IPS-NIHi7 (cell line): ENCODE measurements around the gene ZNF33A.
A peak's percentile ranks its signal among the peaks of the same experiment; 100 is the strongest.
"Not testable (repeated sequence)": the region's sequence is repeated elsewhere in the genome, so short reads cannot be mapped to it uniquely, and the experiment has no call there.

ENCODE experiments used
- DNase-seq: peaks from one replicate; pipeline ENCODE4 v3.0.0; 2012; ENCODE audit warnings: mixed read lengths; ENCODE audit errors: extremely low spot score

ZNF33A gene

GRCh38 chr10:38010119-38010903, at the start of gene ZNF33A:
ZNF33A (plus strand) TSS chr10:38010675; CDS start chr10:38012342, 1,667 bp downstream.
- DNase-seq: peak; percentile 95

GRCh38 chr10:37965006-37965405, 45.5 kb upstream of the ZNF33A start:
- DNase-seq: no peak

DNA sequence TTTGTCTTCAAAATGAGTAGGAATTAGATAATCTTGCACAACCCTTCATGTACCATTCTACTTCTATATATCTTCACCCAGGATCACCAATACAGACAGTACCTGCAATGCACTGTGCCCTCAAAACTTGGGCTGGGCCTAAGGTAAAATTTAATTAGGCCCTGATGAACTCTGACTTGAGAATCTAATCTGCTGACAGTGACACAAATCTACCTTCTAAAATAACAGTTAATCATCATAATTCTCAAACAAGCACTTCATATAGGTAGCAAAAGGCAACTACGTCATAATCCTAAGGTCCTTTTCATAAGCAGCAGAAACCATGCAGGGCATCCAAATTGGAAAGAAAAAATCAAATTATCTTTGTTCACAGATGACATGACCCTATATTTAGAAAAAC, 38.1 kb upstream of the ZNF33A start:
- DNase-seq: no peak

DNA sequence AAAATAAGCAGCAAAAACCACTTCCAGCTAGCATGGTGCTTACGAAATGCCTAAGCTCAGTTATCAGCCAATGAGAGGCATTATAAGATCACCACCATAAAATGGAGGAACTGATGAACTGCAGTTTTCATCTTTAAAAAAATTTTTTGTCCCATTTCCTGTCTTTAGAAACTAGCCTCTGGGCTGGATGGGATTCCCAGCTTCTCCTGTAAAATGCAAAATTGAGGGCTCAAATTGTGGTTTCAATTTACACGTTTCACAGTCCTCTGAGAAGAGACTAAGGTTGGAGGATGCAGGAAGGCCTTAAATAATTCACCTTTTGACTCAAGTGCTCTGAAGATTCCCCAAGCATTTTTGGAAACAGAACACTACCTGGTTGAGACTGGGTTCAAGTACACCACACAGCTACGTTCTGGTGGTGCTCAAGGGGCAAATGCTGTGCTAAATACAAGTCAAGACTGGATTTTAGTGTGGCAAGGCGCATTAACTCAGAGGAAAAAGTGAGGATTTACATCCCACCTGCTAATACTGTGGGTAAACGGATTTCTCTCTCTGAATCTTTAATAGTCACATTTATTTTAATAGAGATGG, 35.0 kb upstream of the ZNF33A start:
- no peak for DNase-seq

- peak; percentile 98 for DNase-seq
Measured at GRCh38 chr10:37976091-37976879, 34.2 kb upstream of the ZNF33A start, which contains the start of gene ZNF25. ZNF25 (minus strand) TSS chr10:37976647; CDS start chr10:37971722, 4,925 bp downstream.

DNA sequence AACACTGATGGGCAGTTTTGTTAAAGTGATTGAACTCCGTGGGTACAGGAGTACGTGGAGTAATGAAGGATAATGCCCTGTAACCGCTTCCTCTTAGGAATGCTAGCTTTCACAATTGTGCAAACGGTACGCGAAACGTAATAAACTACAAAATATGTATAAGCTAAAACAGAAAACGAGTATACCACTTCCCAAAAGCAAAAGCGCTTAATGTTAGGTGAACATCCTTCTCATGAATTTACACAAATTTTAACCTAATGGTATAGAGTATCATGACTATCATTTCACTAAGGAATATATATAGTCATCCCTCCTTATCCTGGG, 33.6 kb upstream of the ZNF33A start:
- no peak for DNase-seq

DNA sequence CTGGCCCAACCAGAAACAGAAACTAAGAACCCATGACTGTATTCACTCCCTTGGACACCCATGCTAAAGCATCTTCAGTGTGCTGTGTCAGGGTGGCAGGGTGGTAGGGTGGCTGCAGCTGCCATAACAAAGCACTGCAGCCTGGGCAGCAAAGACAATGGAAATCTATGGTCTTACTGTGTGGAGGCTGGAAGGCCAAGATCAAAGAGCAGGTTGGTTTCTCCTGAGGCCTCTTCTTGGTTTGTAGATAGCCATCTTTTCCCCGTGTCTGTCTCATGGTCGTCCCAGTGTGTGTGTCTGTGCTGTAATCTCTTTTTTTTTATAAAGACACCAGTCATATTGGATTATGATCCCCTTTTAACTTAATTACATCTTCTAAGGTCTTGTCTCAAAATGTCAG, 18.8 kb upstream of the ZNF33A start:
- DNase-seq: no peak

DNA sequence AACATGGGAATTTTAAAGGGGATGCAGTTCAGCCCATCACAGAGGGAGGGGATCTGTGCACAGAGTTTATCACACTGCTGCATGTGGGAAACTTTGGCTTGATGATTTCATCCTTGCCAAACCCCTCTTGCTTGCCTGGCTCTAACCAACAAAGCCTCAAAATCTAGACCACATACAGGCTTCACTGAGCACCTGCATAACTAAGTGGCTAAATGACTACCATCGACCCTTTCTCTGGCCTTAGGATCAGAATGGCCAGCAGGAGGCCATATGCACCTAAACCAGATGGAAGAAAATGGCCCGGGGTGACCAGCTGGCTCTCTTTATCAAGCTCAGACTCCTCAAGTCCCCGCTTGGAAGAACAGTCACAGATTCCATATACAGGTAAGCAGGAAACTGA, 18.4 kb upstream of the ZNF33A start:
- no peak for DNase-seq

DNA sequence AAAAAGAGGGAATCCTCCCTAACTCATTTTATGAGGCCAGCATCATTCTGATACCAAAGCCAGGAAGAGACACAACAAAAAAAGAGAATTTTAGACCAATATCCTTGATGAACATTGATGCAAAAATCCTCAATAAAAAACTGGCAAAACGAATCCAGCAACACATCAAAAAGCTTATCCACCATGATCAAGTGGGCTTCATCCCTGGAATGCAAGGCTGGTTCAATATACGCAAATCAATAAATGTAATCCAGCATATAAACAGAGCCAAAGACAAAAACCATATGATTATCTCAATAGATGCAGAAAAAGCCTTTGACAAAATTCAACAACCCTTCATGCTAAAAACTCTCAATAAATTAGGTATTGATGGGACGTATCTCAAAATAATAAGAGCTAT, 11.6 kb upstream of the ZNF33A start:
- DNase-seq: not testable (repeated sequence)

- DNase-seq: not testable (repeated sequence)
Measured at GRCh38 chr10:38000474-38000873, 10.0 kb upstream of the ZNF33A start.

GRCh38 chr10:38003026-38003425, 7.4 kb upstream of the ZNF33A start:
- DNase-seq: no peak

- DNase-seq: no peak
Measured at GRCh38 chr10:38003588-38003987, 6.9 kb upstream of the ZNF33A start.

DNA sequence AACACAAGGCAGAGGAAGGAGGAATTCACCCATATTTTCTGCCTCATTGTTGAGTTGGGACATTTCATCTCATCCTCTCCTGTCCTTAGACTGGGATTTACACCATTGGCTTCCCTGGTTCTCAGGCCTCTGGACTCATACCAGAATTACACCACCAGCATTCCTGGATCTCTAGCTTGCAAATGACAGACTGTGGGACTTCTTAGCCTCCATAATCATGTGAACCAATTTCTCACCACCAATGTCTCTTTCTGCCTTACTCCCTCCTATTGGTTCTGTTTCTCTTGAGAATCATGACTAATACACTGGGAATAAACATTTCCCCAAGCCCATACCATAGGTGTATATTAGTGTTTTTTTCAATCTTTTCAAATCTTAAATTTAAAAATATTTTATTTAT, 2.9 kb upstream of the ZNF33A start:
- no peak for DNase-seq

DNA sequence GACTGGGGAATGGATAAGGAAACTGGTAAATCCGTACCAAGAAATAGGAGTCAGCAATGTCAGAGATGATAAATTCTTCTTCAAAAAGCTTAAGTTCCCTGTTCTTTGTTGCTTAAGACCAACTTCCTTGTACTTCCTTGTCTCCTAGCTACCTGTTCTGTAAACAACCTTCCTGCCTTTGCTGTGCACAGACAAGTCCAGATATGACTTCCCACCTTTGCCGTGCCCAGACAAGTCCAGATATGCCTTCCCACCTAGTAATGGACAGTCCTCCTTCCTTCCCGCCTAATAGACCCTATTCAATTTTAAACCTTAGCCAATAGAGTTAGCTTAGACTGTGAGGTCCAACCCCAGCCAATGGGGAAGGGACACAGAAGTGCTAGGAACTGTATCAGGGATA, 2.5 kb upstream of the ZNF33A start:
- no peak for DNase-seq

- DNase-seq: no peak
Measured at GRCh38 chr10:38016354-38016753, 5.9 kb downstream of the ZNF33A start.

DNA sequence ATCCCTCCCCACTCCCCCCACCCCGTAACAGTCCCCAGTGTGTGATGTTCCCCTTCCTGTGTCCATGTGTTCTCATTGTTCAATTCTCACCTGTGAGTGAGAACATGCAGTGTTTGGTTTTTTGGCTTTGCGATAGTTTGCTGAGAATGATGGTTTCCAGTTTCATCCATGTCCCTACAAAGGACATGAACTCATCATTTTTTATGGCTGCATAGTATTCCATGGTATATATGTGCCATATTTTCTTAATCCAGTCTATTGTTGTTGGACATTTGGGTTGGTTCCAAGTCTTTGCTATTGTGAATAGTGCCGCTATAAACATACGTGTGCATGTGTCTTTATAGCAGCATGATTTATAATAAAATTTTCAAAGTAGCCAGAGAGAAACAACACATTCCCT, 8.6 kb downstream of the ZNF33A start:
- not testable (repeated sequence) for DNase-seq

GRCh38 chr10:38025283-38025682, 14.8 kb downstream of the ZNF33A start:
- no peak for DNase-seq

GRCh38 chr10:38027986-38028385, 17.5 kb downstream of the ZNF33A start:
- no peak for DNase-seq

- DNase-seq: no peak
Measured at GRCh38 chr10:38032886-38033285, 22.4 kb downstream of the ZNF33A start.

DNA sequence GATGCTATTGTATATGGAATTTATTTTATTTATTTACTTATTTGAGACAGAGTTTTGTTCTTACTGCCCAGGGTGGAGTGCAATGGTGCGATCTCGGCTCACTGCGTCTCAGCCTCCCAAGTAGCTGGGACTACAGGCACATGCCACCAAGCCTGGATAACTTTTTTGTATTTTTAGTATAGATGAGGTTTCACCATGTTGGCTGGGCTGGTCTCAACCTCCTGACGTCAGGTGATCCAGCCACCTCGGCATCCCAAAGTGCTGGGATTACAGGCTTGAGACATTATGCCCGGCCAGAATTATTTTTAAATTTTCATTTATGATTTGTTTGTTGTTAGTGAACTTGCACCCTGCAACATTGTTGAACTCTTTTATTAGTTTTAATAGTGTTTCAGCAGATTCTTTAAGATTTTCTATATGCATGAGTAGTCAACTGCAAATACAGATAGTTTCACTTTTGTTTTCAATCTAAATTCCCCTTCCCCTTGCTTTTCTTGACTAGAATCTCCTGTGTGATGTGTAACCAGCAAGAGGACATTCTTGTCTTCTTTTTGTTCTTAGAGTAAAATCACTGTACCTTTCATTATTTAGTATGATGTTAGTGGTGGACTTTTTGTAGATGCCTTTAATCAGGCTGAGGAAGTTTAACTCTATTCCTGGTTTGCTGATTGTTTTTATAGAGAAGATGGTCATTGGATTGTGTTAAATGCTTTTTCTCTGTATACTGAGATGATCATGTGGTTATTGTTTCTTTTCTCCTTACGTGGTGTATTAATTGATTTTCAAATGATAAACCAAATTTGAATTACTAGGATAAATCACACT, 27.8 kb downstream of the ZNF33A start:
- DNase-seq: no peak

DNA sequence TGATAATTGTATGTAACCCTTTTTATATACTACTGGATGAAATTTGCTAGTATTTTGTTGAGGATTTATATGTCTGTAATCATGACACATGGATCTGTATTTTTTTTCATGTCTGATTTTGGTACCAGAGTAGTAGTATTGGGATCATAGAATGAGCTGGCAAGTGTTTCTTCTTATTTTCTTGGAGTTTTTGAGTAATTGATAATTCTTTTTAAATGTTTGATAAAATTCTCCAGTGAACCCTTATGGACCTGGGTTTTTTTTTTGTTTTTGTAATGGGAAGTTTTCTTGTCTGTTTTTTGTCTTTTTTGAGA, 28.4 kb downstream of the ZNF33A start:
- no peak for DNase-seq

- DNase-seq: no peak
Measured at GRCh38 chr10:38043516-38043915, 33.0 kb downstream of the ZNF33A start.
